AG04450 (cell line): ENCODE results near the gene OPA1. TPM values are rescaled to one million over a fixed set of nuclear protein-coding genes. Genes with fewer than 3 reads are reported as not detected.

Experiments used
- CTCF ChIA-PET: fragments of 300-600, 350-600 bp; formaldehyde crosslinking; extraction: SDS; loops from one replicate; lab custom pipeline; 2022; ENCODE audit warnings: antibody characterized with exemption, inconsistent platforms; lab: Charles Lee
- POLR2A ChIA-PET: fragments of 350-600 bp; formaldehyde crosslinking; extraction: SDS; loops from one replicate; lab custom pipeline; 2021; ENCODE audit warnings: antibody characterized with exemption, inconsistent platforms; lab: Yijun Ruan, JAX
- DNase-seq: peaks from one replicate; pipeline ENCODE4 v3.0.0-alpha.2; 2011; ENCODE audit warnings: low read depth, low spot score
- H3K27ac ChIP-seq: one replicate; pipeline ENCODE4 v1.5.1; 2012; ENCODE audit warnings: low read depth, low read length, control low read depth
- H3K27me3 ChIP-seq: one replicate; pipeline ENCODE4 v1.6.0; 2012; ENCODE audit warnings: low read length; ENCODE audit not compliant: control insufficient read depth, insufficient read depth
- H3K4me3 ChIP-seq: 2 replicates; pipeline ENCODE4 v1.5.1; 2011; ENCODE audit warnings: mild to moderate bottlenecking, low read depth, low read length, control low read depth
- H3K9me3 ChIP-seq: 2 replicates; pipeline ENCODE4 v1.5.1; 2012; ENCODE audit warnings: low read length; ENCODE audit not compliant: control insufficient read depth, insufficient read depth
- polyA plus RNA-seq: library from polyadenylated mRNA; depleted of rRNA; stranded (reverse); fragments of >200 nt; gene quantifications from 2 replicates; pipeline ENCODE4 v1.2.3, GENCODE V29; 2011
- TF ChIP-seq, protein P1 (sequence below): IDR thresholded peaks from 2 replicates; pipeline ENCODE4 v1.5.1; 2011; ENCODE audit warnings: low read depth, low read length, control low read depth, inconsistent platforms

Gene OPA1
- polyA plus RNA-seq, 1 experiment = 52.1 TPM

DNA sequence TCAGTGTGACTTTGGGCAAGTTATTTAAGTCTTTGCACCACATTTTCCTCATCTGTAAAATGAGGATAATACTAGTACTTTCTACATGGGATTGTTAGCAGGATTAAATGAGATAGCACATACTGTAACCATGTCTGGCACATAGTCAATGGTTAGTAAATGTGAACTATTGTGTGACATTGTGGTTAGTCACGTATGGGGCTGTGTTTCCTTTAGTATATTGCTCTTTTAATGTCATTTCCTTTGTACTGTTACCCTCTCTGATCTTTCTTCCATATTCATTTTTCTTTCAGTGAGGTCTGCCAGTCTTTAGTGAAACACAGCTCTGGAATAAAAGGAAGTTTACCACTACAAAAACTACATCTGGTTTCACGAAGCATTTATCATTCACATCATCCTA, 21.4 kb downstream of the OPA1 start:
- TF ChIP-seq, protein P1, sequence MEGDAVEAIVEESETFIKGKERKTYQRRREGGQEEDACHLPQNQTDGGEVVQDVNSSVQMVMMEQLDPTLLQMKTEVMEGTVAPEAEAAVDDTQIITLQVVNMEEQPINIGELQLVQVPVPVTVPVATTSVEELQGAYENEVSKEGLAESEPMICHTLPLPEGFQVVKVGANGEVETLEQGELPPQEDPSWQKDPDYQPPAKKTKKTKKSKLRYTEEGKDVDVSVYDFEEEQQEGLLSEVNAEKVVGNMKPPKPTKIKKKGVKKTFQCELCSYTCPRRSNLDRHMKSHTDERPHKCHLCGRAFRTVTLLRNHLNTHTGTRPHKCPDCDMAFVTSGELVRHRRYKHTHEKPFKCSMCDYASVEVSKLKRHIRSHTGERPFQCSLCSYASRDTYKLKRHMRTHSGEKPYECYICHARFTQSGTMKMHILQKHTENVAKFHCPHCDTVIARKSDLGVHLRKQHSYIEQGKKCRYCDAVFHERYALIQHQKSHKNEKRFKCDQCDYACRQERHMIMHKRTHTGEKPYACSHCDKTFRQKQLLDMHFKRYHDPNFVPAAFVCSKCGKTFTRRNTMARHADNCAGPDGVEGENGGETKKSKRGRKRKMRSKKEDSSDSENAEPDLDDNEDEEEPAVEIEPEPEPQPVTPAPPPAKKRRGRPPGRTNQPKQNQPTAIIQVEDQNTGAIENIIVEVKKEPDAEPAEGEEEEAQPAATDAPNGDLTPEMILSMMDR = no peak
- DNase-seq = no peak
- no peak overlapping the region for H3K27ac ChIP-seq
- CTCF ChIA-PET = no interaction called here
- H3K9me3 ChIP-seq = no peaks in the 10 kb centered on the region; the same call in none of the 2 replicates
- H3K27me3 ChIP-seq = no peaks in the 10 kb centered on the region
- POLR2A ChIA-PET = no interaction called here
- no peak overlapping the region for H3K4me3 ChIP-seq

DNA sequence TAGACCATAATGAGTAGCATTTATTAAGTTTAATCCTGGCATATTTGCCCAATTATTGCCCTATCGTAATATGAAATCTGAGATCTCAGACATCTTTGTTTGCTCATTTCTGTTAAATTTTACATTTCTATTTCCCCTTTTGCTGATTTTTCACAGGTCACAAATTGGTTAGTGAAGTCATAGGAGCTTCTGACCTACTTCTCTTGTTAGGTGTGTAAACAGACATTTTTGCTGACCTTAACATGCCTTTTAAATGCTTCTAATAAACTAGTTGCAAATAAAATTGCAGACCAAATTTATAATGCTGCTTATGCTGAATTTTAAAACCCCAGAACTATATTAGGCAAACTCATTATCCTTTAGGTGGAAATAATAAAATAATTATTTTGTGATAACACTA, 24.6 kb downstream of the OPA1 start:
- Histone ChIP-seq H3K27ac (no peak overlapping the region), H3K4me3 (no peak overlapping the region), H3K9me3 (no peaks in the 10 kb centered on the region; the same call in 1 of the 2 replicates), H3K27me3 (no peaks in the 10 kb centered on the region)
- no peak for DNase-seq
- POLR2A ChIA-PET = no interaction called here
- CTCF ChIA-PET = interaction anchor here (0.9 to 2.0 kb wide), 2 partner anchors 48 to 698 kb away, joined by 5 read pairs; no protein-coding TSS in a partner anchor
- TF ChIP-seq, protein P1 = no peak

DNA sequence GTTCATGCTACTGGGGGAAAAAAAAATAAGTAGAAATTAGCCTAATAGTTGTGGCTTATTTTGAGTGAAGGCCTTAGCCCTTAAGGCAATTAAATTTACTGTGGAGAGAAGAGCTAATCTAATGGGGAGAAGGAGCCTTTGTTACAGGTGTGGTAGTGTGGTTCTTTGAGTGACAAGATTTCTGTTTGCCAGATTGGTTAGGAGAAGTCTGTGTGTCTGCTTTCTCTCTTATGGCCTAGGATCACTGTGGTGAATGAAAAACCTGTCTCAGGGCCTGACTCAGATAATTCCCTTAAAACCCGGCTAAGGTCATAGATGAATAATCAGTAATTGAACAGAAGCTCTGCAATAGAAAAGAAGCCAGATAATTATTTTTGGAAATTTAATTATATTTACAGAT, 27.0 kb downstream of the OPA1 start:
- CTCF ChIA-PET = no interaction called here
- TF ChIP-seq, protein P1 = no peak
- H3K27ac ChIP-seq = no peak overlapping the region
- H3K27me3 ChIP-seq = no peaks in the 10 kb centered on the region
- DNase-seq = no peak
- no peak overlapping the region for H3K4me3 ChIP-seq
- H3K9me3 ChIP-seq = no peaks in the 10 kb centered on the region
- POLR2A ChIA-PET = no interaction called here

DNA sequence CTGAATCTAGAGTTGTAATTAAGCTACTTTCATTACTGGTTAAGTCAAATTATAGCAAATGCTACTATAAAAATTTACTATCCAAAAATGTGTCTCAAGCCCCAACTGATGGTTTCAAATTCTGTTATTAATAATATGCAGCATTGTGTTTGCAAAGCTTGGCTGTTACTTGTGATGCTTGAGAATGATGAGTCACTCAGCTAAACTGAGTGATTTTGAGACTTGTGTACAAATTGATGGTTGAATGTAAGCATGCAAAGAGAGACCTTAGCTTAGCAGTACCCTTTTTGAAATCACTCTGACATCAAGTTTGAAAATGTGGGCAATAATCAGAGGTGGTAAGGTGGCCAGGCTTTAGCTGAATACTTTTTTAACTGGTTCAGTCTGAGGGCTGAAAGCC, 27.6 kb downstream of the OPA1 start:
- Histone ChIP-seq H3K9me3 (no peaks in the 10 kb centered on the region), H3K27me3 (no peaks in the 10 kb centered on the region), H3K4me3 (no peak overlapping the region), H3K27ac (no peak overlapping the region)
- DNase-seq = no peak
- ChIA-PET POLR2A (no interaction called here), CTCF (no interaction called here)
- TF ChIP-seq, protein P1 = no peak

DNA sequence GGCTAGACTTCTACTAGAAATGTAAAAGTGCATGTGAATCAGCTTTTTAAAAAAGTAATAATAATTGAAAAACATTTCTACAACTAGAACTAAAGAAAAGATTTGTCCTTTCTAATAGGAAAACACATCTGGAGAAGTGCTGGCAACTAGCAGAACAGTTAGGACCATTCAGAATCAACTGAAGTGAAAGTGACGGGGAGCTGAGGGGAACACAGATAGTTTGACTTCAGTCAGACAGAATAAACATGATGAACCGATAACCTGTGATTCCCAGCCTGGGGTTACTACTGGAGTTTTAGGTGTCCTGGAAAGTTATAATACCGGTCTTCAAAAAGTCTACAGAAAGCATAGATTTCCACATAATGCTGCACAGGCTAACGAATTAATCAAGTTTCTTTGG, 28.1 kb downstream of the OPA1 start:
- TF ChIP-seq, protein P1 = no peak
- POLR2A ChIA-PET = no interaction called here
- H3K9me3 ChIP-seq = no peaks in the 10 kb centered on the region
- no peak overlapping the region for H3K27ac ChIP-seq
- H3K4me3 ChIP-seq = no peak overlapping the region
- no peaks in the 10 kb centered on the region for H3K27me3 ChIP-seq
- CTCF ChIA-PET = no interaction called here
- no peak for DNase-seq
